Kidney (tissue), 14 donors: ENCODE results near the gene PAX1. TPM values are rescaled to one million over a fixed set of nuclear protein-coding genes. Genes with fewer than 3 reads are reported as not detected.

Experiments used
- DNase-seq, 5 donors: peaks; one replicate each; pipeline ENCODE4 v3.0.0-alpha.2; 2013 to 2020
- FAIRE-seq: peaks from 2 replicates; lab custom pipeline; 2012; peaks lifted over from hg19 to GRCh38; lab: Jason Lieb, UNC
- H3K27ac ChIP-seq, 2 donors: one replicate each; pipeline ENCODE4 v1.7.0; 2013; ENCODE audit warnings: low read depth in 2 of 2, low read length in 2 of 2, inconsistent platforms in 1 of 2
- H3K27me3 ChIP-seq: one replicate; pipeline ENCODE4 v1.7.1; 2013; ENCODE audit warnings: low read length, inconsistent platforms; ENCODE audit not compliant: control insufficient read depth, insufficient read depth
- H3K36me3 ChIP-seq, 3 donors: one replicate each; pipeline versions ENCODE4 v1.7.0 to v1.7.1; 2013; ENCODE audit warnings: low read length in 3 of 3, control low read depth in 1 of 3, inconsistent platforms in 1 of 3; ENCODE audit not compliant: insufficient read depth in 3 of 3, control insufficient read depth in 2 of 3
- H3K4me1 ChIP-seq, 3 donors: one replicate each; pipeline versions ENCODE4 v1.7.0 to v1.7.1; 2013; ENCODE audit warnings: low read length in 3 of 3, inconsistent platforms in 1 of 3, low read depth in 1 of 3; ENCODE audit not compliant: control insufficient read depth in 2 of 3, insufficient read depth in 2 of 3
- H3K4me3 ChIP-seq, 3 donors: one replicate each; pipeline versions ENCODE4 v1.7.0 to v1.8.1; 2013; ENCODE audit warnings: low read length in 3 of 3, control low read depth in 1 of 3, inconsistent platforms in 1 of 3
- H3K9ac ChIP-seq, 3 donors: one replicate each; pipeline versions ENCODE4 v1.7.0 to v1.7.1; 2013; ENCODE audit warnings: low read length in 3 of 3, control low read depth in 1 of 3, inconsistent platforms in 1 of 3
- H3K9me3 ChIP-seq, 3 donors: one replicate each; pipeline versions ENCODE4 v1.7.0 to v1.7.1; 2013; ENCODE audit warnings: low read length in 3 of 3, control low read depth in 1 of 3, inconsistent platforms in 1 of 3; ENCODE audit not compliant: control insufficient read depth in 2 of 3, insufficient read depth in 1 of 3
- CTCF ChIP-seq: IDR thresholded peaks from 3 replicates; pipeline ENCODE4 v1.5.1; 2012; ENCODE audit warnings: mild to moderate bottlenecking, moderate library complexity, borderline replicate concordance; ENCODE audit not compliant: insufficient read depth; ENCODE audit errors: extremely low read depth
- intact Hi-C: fragments of 100-400 bp; cut with DNase I; formaldehyde crosslinking; loops from one replicate; pipeline ENCODE4 v1.11.1; 2022
- polyA plus RNA-seq: library from polyadenylated mRNA; stranded (reverse); fragments of 350-450 nt; fragmentation: Illumina TruSeq; extraction: RNeasy Lipid Tissue Mini Kit (QIAGEN cat#74804); gene quantifications from one replicate; pipeline ENCODE4 v1.2.3, GENCODE V29; 2014; ENCODE audit warnings: low read depth, low replicate concordance; ENCODE audit not compliant: insufficient read depth
- total RNA-seq: library from RNA; stranded (reverse); fragmentation: NEBNext Ultra II Directional; extraction: Animal tissue kit (Norgen Biotek cat#: 25700); gene quantifications from one replicate; pipeline ENCODE4 v1.2.1, GENCODE V29; 2021
- donor health status: control.
- donor health status: control.
- donor health status: control.
- donor health status: control.
- donor health status: control.
- donor health status: DM: yes; HTN: yes; CAD: no.
- donor health status: Normal renal cell carcinoma (clear cell type).

PAX1 gene
- total and polyA plus RNA-seq, 2 donors from 2014 or later = not detected

GRCh38 chr20:21704408-21705385, 767 bp upstream of the PAX1 start:
- intact Hi-C loops = no loop called here
- Histone ChIP-seq H3K4me3 (no peak overlapping the region), H3K36me3 (no peaks in the 10 kb centered on the region), H3K27me3 (peaks cover 88% of the 10 kb centered on the region), H3K4me1 (peaks cover 0 to 3% (median 0%) of the 10 kb centered on the region in 3 donors), H3K27ac (no peak overlapping the region), H3K9ac (no peak overlapping the region), H3K9me3 (no peaks in the 10 kb centered on the region)
- DNase-seq (peak in 2 of 5 donors; percentile 22 to 64), FAIRE-seq (no peak)
- no peak for TF ChIP-seq CTCF

GRCh38 chr20:21706261-21707195, 1.1 kb downstream of the PAX1 start:
- TF ChIP-seq CTCF = no peak

GRCh38 chr20:21707267-21707666, 1.8 kb downstream of the PAX1 start:
- Histone ChIP-seq H3K27ac (no peak overlapping the region), H3K27me3 (peaks cover 84% of the 10 kb centered on the region), H3K4me1 (peaks cover 0 to 3% (median 0%) of the 10 kb centered on the region in 3 donors), H3K9ac (no peak overlapping the region), H3K4me3 (no peak overlapping the region), H3K9me3 (no peaks in the 10 kb centered on the region), H3K36me3 (no peaks in the 10 kb centered on the region)
- TF ChIP-seq CTCF = no peak
- intact Hi-C loops = no loop called here
- no peak for DNase-seq
- no peak for FAIRE-seq

More at GRCh38 chr20:21706261-21707195, 1.1 kb downstream of the PAX1 start:
- no peaks in the 10 kb centered on the region for H3K9me3 ChIP-seq
- no peak overlapping the region for H3K27ac ChIP-seq
- intact Hi-C loops = no loop called here
- peaks cover 0 to 3% (median 0%) of the 10 kb centered on the region in 3 donors for H3K4me1 ChIP-seq
- H3K27me3 ChIP-seq = peaks cover 85% of the 10 kb centered on the region
- DNase-seq = peak in 1 of 5 donors; percentile 56
- no peak for FAIRE-seq
- no peak overlapping the region for H3K4me3 ChIP-seq
- no peaks in the 10 kb centered on the region for H3K36me3 ChIP-seq
- no peak overlapping the region for H3K9ac ChIP-seq
